ENCODE measurements around the gene SMPD3. TPM values are rescaled to one million over a fixed set of nuclear protein-coding genes. Genes with fewer than 3 reads are reported as not detected.

Gene SMPD3
- total RNA-seq, 1 experiment from 2014 or later = 0.70 TPM

DNA sequence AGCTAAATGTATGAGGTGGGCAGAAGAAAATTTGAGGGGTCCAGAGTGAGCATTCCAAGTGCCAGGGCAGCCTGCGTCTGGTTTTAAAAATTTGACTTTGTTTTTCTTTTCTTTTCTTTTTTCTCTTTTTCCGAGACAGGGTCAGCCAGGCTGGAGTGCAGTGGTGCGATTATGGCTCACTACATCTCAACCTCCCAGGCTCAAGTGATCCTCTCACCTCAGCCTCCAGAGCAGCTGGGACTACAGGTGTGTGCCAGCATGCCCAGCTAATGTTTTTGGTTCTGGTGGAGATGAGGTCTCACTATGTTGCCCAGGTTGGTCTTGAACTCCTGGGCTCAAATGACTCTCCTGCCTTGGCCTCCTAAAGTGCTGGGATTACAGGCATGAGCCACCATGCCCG, 15.6 kb downstream of the SMPD3 start:
- TF ChIP-seq, protein P1, sequence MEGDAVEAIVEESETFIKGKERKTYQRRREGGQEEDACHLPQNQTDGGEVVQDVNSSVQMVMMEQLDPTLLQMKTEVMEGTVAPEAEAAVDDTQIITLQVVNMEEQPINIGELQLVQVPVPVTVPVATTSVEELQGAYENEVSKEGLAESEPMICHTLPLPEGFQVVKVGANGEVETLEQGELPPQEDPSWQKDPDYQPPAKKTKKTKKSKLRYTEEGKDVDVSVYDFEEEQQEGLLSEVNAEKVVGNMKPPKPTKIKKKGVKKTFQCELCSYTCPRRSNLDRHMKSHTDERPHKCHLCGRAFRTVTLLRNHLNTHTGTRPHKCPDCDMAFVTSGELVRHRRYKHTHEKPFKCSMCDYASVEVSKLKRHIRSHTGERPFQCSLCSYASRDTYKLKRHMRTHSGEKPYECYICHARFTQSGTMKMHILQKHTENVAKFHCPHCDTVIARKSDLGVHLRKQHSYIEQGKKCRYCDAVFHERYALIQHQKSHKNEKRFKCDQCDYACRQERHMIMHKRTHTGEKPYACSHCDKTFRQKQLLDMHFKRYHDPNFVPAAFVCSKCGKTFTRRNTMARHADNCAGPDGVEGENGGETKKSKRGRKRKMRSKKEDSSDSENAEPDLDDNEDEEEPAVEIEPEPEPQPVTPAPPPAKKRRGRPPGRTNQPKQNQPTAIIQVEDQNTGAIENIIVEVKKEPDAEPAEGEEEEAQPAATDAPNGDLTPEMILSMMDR (conservative IDR thresholded peaks at IDR 0.05) = no peak
- H3K9ac ChIP-seq (ENCODE audit: extremely low read depth, insufficient read length, low read length) = no peak overlapping the region

More for the DNA sequence above, 15.6 kb downstream of the SMPD3 start:
- peaks cover 15% of the 10 kb centered on the region for H3K27me3 Mint-ChIP-seq (ENCODE audit: low read depth)
- Histone ChIP-seq H3K27me3 (ENCODE audit: insufficient read depth, low read length) (no peaks in the 10 kb centered on the region), H4K5ac (ENCODE audit: insufficient read length, low read depth, low read length) (no peak overlapping the region), H3K4me2 (ENCODE audit: insufficient read depth, insufficient read length, low read length) (no peak overlapping the region), H3K56ac (ENCODE audit: insufficient read length, low read depth, low read length) (no peak overlapping the region), H2AK5ac (ENCODE audit: insufficient read length, low read length) (no peak overlapping the region), H3K79me2 (ENCODE audit: insufficient read depth, low read length) (no peaks in the 10 kb centered on the region), H2BK15ac (ENCODE audit: low read depth, low read length) (no peak overlapping the region), H3K14ac (ENCODE audit: insufficient read depth, low read length) (no peak overlapping the region), H2AFZ (ENCODE audit: low read length) (no peak overlapping the region), H4K91ac (ENCODE audit: insufficient read length, low read depth, low read length) (no peak overlapping the region), H4K20me1 (ENCODE audit: control insufficient read depth, insufficient read depth, insufficient read length) (no peaks in the 10 kb centered on the region), H3K4me1 (ENCODE audit: insufficient read depth, low read length) (no peaks in the 10 kb centered on the region), H3K27ac (ENCODE audit: insufficient read length, low read depth, low read length) (no peak overlapping the region), H2BK12ac (ENCODE audit: insufficient read length, low read depth, low read length) (no peak overlapping the region), H3K18ac (ENCODE audit: insufficient read length, low read depth, low read length) (no peak overlapping the region), H3K4ac (ENCODE audit: low read depth, low read length) (no peak overlapping the region), H3K9me3 (ENCODE audit: control insufficient read depth, low read depth, low read length) (no peaks in the 10 kb centered on the region), H4K8ac (replicated peaks; ENCODE audit: insufficient read length, low read depth, low read length) (no peak overlapping the region), H2BK120ac (ENCODE audit: low read depth, low read length, poor library complexity, severe bottlenecking) (no peak overlapping the region), H3T11ph (ENCODE audit: low read length) (no peak overlapping the region), H3K79me1 (ENCODE audit: insufficient read depth, low read depth, low read length, poor library complexity, severe bottlenecking) (no peaks in the 10 kb centered on the region), H3K23me2 (ENCODE audit: insufficient read length, low read depth, low read length, poor library complexity, severe bottlenecking) (no peaks in the 10 kb centered on the region), H3K23ac (ENCODE audit: insufficient read length, low read depth, low read length) (no peak overlapping the region), H2BK20ac (ENCODE audit: low read depth, low read length, poor library complexity, severe bottlenecking) (no peak overlapping the region), H2BK5ac (ENCODE audit: insufficient read length, low read length) (no peak overlapping the region)
- no peak overlapping the region for H3K4me3 Mint-ChIP-seq
- peaks cover 9% of the 10 kb centered on the region in 2 experiments for H3K9me3 Mint-ChIP-seq
- peaks cover 4 to 5% of the 10 kb centered on the region in 2 experiments; a peak in 3 of 4 replicates for H3K4me1 Mint-ChIP-seq
- H3K36me3 Mint-ChIP-seq (ENCODE audit: insufficient read depth in 1 of 3, low read depth in 3 of 3) = peaks cover 0 to 4% (median 0%) of the 10 kb centered on the region in 3 experiments; a peak in 3 of 7 replicates
- no peak overlapping the region for H3K27ac Mint-ChIP-seq
- no peak for DNase-seq
- no CpG with 5 or more reads among the region's 4 CpGs for WGBS (ENCODE audit: extremely low coverage, insufficient read length, low lambda C conversion rate)
